ENCODE measurements around the gene USE1.

Gene USE1

DNA sequence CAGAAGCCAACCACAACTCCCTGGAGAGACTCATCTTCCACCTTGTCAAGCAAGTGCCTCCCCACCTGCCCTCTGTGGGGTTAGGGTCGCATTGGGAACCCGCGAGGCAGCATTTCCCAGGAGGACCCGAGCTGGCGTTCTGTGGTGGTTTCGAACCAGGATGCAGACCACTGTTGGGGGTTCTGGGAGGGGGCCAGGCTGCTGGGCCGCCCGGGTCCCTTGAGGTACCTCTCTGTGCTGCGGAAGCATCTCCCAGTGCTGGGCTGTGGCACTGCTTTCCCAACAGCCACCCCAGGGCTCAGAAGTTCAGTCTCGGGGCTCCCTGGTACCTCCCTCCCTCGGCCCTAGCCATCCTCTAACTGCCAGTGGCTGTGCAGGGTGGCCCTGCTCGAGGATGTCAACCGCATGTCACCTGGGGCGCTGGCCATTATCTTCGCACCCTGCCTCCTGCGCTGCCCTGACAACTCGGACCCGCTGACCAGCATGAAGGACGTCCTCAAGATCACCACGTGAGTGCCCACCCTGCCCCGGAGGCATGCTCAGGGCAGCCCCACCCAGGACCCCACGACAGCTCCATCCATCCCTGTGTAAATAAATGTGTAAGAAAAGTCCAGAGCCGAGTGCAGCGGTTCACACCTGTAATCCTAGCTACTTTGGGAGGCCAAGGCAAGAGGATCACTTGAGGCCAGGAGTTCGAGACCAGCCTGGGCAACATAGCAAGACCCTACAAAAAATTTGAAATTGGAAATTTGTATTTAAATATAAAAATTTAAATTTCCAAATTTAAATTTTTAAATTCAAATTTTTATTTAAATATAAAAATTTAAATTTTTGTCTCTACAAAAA is 8.2 kb upstream of the USE1 start:
- no peak for DNase-seq

DNA sequence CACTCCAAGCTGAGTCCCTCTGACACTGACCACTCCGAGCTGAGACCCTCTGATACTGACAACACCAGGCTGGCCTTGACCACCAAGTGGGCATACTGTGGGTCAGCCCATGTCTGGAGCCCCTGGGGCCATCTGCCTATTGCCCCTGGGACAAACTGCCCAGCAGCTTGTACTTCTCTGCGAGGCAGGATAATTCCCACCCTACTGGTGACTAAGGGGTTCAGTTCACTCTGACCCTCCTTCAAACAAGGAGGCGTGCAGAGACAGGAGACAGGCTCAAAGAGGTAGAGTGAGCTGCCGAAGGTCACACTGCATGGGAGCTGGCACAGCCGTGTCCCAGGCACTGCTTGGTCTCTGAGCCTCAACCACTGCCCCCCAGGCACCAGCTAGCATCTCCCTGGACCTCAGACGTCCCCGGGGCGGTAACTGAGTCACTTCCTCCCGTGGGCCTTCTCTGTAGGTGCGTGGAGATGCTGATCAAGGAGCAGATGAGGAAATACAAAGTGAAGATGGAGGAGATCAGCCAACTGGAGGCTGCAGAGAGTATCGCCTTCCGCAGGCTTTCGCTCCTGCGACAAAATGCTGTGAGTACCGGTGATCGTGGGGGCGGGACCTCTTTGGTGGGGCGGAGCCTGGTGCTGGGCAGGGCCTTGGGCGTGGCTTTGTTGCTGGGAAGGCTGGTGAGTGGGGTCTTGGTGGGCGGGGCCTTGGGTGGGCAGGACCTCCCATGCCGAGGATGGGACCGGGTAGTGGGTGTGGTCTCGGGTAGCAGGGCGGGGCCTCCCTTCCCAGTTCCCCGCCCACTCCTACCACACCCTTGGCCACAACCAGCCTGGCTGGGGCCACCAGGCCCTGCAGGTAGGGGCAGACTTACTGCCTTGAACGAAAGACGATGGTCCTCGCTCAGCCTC is 5.8 kb upstream of the USE1 start:
- DNase-seq = no peak

DNA sequence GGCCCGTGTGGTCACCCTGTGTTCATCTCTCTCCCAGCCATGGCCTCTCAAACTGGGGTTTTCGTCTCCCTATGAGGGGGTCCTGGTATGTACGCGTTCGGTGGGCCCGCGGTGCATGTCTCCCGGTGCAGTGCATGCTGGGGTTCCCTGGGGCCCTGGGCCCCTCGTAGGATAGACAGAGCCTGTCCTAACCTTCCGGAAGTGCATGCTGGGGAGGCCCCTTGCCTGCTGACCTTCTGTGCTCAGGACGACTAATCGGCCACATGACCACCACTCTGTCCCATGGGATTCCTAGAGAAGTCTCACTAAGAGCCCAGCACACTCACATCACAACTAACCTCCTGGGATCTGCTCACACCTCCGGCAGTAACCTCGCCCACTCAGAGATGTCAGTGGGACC is 4.9 kb upstream of the USE1 start:
- DNase-seq = no peak

DNA sequence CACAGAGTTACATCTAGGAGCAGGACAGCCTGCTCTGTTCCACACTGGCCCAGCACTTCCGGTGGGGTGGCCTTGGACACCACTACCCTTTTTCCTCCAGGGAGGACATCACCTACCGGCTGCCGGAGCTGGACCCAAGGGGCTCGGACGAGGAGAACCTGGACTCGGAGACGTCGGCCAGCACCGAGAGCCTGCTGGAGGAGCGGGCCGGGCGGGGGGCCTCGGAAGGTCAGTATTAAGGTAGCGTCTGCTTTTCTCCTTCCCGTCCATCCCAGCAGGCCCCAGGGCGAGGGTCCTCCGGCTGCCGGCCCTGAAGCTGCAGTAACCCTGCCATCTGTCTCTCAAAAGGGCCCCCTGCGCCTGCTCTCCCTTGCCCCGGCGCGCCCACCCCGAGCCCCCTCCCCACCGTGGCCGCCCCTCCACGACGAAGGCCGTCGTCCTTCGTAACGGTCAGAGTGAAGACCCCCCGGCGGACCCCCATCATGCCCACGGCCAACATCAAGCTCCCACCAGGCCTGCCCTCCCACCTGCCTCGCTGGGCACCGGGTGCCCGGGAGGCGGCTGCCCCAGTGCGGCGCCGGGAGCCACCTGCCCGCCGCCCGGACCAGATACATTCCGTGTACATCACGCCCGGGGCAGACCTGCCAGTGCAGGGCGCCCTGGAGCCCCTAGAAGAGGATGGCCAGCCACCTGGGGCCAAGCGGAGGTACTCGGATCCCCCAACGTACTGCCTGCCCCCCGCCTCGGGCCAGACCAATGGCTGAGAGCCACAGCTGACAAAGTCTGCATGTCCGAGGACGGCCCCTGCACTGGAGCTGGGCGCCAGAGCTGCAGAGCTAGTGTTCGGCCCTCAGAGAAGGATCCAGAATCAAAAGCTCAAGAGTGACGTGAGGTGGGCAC is 3.4 kb upstream of the USE1 start:
- DNase-seq = no peak

DNA sequence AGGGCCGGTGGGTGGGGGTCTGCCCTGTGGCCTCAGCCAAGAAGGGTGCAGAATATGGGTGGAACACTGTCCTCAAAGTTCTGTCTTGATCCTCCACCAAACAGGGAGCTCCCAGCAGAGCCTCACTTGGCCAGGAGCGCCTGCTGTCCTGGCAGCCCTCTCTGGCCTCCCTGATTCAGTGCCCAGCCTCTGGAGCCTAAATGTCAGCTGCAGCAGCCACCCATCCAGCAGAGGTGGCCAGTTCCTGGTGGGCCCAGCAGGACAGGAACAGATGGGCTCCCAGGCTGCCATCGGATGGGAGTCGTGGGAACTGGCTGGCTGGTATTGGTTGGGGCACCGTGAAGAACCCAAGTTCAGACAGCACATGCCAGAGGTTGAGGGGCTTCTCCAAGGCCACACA is 1.8 kb upstream of the USE1 start:
- no peak for DNase-seq

DNA sequence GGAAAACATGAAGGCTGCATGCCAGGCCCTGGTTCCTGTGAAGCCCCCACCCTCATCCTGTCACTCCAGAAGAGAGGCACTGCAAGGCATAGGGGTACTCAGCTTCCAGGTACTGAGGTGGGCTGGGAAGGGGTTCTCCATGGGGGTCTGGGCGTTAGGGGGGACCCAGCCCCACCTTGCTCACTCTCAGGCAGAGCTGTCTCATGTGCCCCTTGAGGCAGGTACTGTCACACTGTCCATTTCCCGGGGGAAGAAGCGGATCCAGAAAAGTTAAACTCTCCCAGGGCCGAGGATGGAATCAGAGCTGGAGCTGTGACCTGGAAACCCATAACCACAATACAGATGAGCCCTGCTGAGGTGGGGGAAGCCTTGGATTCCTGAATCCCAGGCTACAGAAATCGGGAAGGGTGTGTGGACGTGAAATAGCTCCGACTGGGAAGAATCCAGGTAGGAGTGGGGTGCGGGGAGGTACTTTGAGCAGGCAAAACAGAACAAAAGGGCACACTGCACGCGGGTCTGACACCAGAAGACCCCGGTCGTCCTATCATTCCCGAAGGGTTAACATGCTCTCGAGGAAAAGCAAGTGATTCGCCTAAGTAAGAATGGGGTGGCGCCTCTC is 540 bp upstream of the USE1 start:
- no peak for DNase-seq

DNA sequence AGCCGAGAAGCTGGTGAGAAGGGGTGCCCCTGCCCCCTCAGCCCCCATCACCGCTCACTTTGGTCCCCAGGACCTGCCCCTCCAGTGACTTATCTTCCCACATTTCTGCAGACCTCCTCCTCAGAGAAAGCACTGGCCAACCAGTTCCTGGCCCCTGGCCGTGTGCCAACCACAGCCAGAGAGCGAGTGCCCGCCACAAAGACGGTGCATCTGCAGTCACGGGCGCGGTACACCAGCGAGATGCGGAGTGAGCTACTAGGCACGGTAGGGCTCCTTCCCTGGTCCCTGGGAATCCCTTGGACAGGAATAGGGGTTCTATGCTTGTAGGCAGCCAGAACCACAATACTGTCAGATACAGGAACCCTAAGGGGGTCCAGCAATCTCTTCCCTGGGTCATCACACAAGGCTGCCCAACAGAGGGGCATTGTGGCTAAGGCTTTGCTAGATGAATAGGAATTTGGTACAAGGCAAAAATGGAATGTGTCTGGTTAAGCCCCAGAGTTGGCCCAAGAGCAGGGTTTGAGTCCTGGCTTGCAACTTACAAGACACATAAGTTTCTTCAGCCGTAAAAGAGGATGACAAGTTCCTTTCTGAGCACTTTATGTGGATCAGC is 1.0 kb downstream of the USE1 start:
- no peak for DNase-seq

DNA sequence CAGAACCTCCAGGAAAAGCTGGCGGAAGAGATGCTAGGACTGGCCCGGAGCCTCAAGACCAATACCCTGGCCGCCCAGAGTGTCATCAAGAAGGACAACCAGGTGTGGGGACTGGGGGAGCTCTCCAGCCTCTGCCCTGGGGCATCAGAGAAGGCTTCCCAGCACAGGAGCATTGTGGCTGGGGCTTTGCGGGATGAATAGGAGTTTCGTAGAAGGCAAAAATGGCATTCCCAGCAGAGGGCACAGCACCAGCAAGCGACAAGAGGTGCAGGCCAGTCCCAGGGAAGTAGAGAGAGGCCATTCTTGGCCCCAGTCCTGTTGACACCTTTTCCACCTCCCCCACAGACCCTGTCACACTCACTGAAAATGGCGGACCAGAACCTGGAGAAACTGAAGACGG is 4.1 kb downstream of the USE1 start:
- DNase-seq = no peak

DNA sequence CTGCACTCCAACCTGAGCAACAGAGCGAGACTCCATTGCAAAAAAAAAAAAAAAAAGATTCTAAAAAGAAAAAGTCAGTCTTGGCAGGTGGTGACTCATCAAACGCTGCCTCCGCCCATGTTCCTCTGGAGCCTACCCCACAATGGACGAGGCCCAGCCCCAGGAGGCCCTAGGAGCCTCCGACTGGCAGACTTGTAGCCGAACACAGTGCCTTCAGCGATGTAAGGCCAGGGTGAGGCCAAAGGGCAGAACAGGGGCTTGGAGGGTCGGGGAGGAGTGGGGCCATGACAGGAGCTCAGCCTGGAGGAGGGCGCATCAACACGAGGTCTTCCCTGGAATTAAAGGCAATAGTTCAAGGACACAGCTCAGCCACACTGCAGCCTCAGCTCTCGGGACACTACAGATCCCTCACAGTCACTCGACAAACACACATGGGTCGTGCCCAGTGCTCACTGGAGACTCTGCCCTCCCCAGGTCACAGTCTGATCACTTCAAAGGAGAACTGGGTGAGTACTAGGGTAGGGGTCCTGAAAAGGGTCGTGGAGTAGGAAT is 5.1 kb downstream of the USE1 start:
- no peak for DNase-seq

DNA sequence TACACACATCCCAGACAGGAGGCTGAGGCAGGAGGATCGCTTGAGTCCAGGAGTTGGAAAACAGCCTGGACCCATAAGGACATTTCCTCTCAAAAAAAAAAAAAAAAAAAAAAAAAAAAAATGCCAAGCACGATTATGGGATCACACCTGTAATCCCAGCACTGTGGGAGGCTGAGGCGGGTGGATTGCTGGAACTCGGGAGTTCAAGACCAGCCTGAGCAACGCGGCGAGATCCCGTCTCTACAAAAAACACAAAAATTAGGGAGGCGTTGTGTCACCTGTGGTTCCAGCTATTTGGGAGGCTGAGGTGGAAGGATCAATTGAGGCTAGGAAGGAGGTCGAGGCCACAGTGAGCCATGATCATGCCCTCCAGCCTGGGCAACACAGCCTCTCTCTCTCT is 9.9 kb downstream of the USE1 start:
- no peak for DNase-seq

DNA sequence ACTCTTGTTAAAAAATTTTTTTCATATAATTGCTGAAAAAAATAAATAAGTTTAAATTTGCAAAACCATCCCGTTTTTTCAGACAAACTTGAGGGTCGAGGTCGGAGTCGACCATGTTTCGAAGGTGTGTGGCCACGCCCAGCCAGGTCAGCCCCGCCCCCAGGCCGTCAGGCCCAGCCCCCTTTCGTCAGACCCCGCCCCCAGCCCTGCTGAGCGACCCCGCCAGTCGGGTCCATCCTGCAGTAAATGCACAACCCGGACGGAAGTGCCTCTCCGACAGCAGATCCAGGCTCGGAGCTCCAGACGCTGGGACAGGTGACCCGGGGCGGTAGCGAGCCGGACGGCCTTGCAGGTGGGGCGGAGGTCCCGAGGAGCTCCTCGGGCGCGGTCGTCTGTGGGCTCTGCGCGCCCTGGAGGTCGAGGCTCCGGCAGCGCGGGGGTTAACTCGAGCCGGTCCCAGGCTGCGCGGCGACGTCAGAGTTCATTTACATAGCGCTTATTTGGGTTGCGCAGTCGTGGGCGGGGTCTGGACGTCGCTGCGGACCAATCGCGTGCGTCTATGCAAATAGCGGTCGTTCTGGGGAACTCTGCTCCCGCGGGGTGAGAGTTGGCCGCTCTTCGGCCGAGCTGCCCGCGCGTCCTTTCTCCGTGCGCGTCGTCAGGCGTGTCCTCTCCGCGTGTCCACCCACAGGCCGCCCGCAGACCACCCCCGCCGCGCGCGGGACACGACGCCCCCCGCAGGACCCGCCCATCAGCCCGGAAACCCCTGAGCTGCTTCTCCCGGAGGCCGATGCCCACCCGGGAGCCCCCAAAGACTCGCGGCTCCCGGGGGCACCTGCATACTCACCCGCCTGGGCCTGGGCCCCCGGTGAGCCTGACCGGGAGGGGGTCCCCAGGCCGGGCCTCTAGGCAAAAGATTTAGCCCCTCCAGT is 11.1 kb downstream of the USE1 start, which contains the start of gene OCEL1:
OCEL1 (plus strand) TSS at position 225 of the 932 bp plus-strand sequence; CDS start at position 247, 22 bp downstream.
- peak; percentile 98 for DNase-seq

DNA sequence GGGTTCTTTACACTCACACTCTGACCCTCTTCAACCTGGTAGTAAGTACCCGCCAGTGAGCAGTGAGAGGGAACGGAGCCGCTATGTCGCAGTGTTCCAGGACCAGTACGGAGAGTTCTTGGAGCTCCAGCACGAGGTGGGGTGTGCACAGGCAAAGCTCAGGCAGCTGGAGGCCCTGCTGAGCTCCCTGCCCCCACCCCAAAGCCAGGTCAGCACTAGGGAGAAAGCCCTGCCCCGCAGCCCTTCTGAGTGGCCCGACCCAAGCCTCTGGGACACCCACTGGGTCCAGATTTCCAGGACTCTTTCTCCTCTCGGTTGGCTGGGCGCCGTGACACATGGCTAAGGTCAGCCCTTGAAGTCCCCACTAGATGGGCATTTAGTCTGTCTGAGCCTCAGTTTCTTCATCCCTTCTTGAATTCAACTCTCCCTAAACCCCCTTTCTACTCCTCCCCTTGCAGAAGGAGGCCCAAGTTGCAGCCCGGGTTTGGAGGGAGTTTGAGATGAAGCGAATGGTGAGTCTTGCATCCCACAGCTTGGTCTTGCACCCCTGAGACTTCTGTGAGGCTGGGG is 12.7 kb downstream of the USE1 start:
- DNase-seq = no peak

DNA sequence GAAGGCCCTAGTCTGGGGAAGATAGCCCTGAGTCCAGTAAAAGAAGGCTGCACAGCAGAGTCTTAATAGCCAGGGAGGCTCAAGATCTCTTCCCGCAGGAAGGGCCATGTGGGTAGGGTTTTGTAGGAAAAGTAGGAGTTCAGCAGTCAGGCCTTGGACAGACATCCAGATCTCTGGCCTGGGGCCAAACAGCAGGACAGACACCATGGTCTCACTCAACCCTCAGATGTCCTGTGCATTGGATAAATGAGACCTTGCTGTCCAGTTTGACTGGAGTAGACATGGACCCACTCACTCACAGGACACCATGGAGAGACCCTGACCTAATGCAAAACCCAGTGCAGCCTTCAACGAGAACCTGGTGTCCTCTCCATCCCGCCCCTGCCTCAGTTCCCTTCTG is 14.7 kb downstream of the USE1 start:
- no peak for DNase-seq

DNA sequence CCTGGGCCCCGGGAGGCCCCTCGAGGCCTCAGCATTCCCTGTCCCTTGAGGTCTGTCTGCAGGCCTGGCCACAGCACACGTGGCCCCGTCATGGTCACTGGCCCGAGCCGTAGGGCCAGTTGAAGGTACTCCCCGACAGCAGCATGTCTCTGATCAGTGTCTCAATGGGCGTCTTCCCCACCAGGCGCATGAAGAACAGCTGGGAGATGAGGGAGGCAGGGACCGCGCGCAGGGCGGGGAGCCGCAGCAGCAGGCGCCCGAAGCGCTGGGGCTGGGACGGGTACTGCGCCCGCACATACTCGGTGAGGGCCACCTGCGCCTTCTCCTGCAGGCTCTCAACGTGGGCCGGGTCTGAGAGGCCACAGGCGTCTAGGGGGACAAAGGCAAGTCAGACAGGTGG is 17.1 kb downstream of the USE1 start:
- no peak for DNase-seq

DNA sequence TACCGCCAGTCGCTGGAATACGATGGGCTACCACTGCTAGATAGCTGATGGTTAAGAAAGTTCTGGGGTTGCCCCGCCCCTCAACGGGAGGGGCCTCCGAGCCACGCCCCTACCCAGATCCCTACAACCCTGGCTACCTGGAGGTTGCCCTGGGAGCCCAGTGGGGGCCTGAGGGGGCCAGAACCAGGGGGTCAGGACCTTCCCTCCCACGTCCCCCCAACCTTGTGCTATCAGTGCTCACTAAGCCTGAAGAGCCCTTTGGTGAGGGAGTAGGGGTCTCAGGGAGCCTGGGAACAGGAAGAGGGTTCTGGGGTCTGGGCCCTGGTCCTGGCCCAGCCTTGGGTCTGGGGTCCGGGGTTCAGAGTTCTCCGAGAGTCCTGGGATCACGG is 19.7 kb downstream of the USE1 start:
- no peak for DNase-seq

DNA sequence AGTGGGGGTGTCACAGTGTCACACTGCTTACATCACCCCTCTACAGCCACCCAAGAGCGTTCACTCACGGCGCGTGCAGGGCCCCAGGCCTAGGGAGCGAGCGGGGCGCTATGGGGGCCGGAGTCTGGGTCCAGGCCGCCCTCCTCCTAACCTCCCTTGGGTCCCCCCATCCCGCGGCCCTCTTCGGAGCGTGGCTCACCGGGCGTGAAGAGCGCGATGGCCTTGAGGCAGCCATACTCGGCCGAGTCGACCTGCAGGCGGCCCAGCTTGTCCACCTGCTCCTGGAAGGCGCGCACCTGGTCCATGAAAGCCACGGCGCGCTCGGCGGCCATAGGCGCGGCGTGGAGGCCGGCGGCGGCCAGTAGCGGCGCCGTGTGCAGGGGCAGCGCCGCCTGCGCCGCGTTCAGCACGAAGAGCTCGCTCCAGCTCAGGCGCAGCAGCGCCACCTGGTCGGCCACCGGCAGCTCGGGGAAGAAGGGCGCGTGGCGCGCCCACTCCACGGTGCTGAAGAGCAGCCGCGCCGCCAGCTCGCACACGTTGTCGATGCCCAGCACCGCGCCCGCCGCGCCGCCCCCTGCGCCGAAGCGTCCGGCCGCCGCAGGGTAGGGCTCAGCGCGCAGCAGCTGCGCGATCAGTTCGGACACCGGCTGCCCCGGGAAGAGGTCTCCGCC is 20.3 kb downstream of the USE1 start:
- peak; percentile 61 for DNase-seq

DNA sequence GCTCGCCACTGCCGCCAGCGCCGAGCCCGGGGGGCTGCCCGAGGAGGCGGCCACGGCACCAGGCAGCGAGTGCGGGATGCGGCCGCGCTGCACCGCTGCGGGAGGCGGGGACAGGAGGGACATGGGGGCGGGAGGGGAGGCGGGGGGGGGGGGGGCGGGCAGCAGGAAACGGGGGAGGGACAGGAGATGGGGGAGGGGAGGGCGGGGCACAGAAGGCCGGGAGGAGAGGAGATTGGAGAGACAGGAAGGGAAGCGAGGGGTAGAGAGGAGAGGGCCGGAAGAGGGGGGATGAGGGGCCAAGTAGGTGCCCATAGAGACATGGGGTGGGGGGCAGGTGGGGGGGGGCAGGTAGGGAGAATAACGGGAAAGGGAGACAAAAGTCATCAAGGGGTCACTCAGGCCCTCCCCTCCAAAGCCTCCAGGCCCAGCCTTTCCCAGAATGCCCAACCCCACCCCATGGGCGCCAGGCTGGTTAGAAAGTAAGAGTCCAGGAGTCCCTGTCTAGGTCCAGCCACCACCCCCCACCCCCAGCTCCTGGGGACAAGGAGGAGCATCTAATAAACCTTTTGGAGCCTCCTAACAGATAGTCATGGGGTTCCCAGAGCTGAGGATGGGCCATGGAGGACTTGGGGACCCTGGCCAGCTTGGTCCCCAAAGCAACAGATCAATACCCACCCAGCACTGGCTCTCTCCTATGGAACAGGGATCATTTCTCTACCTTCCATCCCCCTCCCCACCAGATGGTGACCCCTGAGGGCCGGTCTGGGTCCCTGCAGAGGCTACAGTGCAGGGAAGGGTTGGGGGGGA is 21.0 kb downstream of the USE1 start:
- no peak for DNase-seq

DNA sequence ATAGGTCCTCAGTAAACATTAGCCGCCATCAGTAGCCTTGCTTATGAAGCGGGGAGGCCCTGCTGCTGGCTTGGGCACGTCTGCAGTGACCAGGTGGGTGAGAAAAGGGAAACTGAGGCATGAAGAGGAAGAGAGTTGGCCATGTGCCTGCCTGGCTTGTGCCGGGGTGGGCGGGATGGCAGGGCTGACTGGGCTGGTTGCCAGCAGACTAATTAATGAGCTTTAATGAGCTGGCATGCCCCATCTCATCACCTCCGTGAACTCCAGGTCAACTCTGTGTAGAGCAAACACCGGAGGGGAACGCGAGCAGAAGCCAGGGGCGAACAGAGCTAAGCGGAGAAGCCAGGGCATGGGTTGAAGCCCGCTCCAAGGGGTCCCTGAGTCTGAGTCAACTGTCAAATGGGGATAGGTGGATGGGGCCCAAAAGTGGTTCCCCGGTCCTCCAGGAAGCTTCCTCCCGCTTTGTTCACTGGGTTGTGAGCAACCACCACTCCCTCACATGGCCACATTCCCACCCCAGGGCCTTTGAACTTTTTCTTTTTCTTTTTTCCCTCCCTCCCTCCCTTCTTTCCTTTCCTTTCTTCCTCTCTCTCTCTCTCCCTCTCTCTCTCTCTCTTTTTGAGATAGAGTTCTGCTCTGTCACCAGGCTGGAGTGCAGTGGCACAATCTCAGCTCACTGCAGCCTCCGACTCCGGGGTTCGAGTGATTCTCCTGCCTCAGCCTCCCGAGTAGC is 21.8 kb downstream of the USE1 start:
- DNase-seq = no peak

Data from kidney glomerular epithelial cell (primary cell).